Activated T-helper 17 cell treated with anti-CD3 and anti-CD28 coated beads, Interleukin-2, amount 50 U/mL, for 72 hours (primary cell): ENCODE results near the gene PGAP3. TPM values are rescaled to one million over a fixed set of nuclear protein-coding genes. Genes with fewer than 3 reads are reported as not detected.

Source experiments
- ATAC-seq: fragments of 150-1000 bp; cut with Tn5 transposase; replicated peaks from 2 replicates; pipeline ENCODE4 v1.10.0; 2021; ENCODE audit warnings: mild to moderate bottlenecking, moderate library complexity
- H3K27ac Mint-ChIP-seq: one replicate; pipeline ENCODE4 v1.8.0; 2022; ENCODE audit warnings: mixed read lengths
- H3K27me3 Mint-ChIP-seq: one replicate; pipeline ENCODE4 v1.8.0; 2022; ENCODE audit warnings: mixed read lengths
- H3K36me3 Mint-ChIP-seq: one replicate; pipeline ENCODE4 v1.8.0; 2022; ENCODE audit warnings: low read depth, mild to moderate bottlenecking, mixed read lengths
- H3K4me1 Mint-ChIP-seq: one replicate; pipeline ENCODE4 v1.8.0; 2022; ENCODE audit warnings: mixed read lengths
- H3K4me3 Mint-ChIP-seq: one replicate; pipeline ENCODE4 v1.8.0; 2022; ENCODE audit warnings: mild to moderate bottlenecking, mixed read lengths
- H3K9me3 Mint-ChIP-seq: one replicate; pipeline ENCODE4 v1.8.0; 2022; ENCODE audit warnings: mixed read lengths
- total RNA-seq, 2 donors: library from RNA; stranded (reverse); gene quantifications; one replicate each; pipeline ENCODE4 v1.2.3, GENCODE V29; 2022

Gene PGAP3
- total RNA-seq, 2 donors from 2014 or later, result 5.9 to 14.8 TPM

DNA sequence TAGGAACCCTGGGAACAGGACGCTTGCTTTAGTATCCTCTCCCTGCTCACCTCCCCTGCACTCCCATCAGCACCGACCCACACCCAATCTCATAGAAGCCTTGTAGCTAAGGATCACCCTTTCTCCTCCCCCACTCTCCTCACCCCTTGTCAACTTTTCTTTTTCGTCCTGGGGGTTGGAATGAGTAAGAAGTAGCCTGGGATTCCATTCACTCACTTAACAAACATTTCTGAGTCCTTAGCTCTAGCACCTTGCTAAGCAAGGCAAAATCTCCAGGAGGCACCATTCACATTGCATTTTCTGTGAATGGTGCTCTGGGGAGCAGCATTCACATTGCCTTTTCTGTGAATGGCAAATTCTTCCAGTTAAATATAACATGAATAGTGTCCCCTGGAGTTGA, 1.1 kb upstream of the PGAP3 start:
- H3K9me3 Mint-ChIP-seq, result peaks cover 9% of the 10 kb centered on the region
- H3K27ac Mint-ChIP-seq, result peak overlapping the region; percentile 99
- H3K4me3 Mint-ChIP-seq, result peak overlapping the region; percentile 100
- H3K4me1 Mint-ChIP-seq, result peaks cover 20% of the 10 kb centered on the region
- no peak for ATAC-seq
- H3K36me3 Mint-ChIP-seq, result peaks cover 13% of the 10 kb centered on the region
- H3K27me3 Mint-ChIP-seq, result no peaks in the 10 kb centered on the region

DNA sequence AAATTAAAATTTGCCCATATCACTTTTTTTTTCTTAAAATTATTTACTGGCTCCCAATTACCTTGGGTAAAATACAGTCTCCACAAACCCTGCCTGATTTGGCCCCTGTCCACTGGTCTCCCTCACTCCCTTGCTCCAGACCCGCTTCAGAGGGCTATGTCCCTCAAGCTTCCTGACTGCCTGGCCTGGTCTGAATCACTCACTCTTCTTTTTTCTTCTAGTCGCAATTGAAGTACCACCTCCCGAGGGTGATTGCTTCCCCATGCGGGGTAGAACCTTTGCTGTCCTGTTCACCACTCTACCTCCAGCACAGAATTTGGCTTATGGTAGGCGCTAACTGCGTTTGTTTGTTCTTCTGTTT, 598 bp upstream of the PGAP3 start:
- Mint-ChIP-seq H3K4me1 (peaks cover 20% of the 10 kb centered on the region), H3K4me3 (peak overlapping the region; percentile 100), H3K27me3 (no peaks in the 10 kb centered on the region), H3K27ac (peak overlapping the region; percentile 99), H3K36me3 (peaks cover 13% of the 10 kb centered on the region), H3K9me3 (peaks cover 9% of the 10 kb centered on the region)
- ATAC-seq, result no peak

DNA sequence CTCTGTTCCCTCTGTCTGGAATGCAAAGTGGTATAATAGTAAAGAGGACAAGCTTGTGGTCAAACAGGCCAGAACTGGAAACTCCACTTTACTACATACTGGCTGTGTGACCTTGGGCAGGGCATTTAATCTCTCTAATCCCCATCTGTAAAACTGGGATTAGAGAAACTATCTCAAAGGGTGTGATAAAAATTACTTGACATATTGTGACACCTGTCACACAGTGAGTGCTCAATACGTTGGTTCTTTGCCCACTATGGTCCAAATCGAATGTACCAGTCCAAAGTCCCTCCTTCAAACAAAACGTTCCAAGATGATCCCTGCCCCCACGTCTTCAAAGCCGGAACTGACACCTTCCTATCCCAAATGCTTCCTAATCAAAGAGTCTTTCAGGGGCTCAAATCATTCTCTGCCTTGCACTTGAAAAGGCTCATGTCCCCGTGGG, 734 bp downstream of the PGAP3 start:
- H3K4me3 Mint-ChIP-seq, result peak overlapping the region; percentile 100
- peak overlapping the region; percentile 99 for H3K27ac Mint-ChIP-seq
- H3K4me1 Mint-ChIP-seq, result peaks cover 20% of the 10 kb centered on the region
- ATAC-seq, result no peak
- H3K27me3 Mint-ChIP-seq, result no peaks in the 10 kb centered on the region
- H3K9me3 Mint-ChIP-seq, result peaks cover 9% of the 10 kb centered on the region
- peaks cover 13% of the 10 kb centered on the region for H3K36me3 Mint-ChIP-seq

DNA sequence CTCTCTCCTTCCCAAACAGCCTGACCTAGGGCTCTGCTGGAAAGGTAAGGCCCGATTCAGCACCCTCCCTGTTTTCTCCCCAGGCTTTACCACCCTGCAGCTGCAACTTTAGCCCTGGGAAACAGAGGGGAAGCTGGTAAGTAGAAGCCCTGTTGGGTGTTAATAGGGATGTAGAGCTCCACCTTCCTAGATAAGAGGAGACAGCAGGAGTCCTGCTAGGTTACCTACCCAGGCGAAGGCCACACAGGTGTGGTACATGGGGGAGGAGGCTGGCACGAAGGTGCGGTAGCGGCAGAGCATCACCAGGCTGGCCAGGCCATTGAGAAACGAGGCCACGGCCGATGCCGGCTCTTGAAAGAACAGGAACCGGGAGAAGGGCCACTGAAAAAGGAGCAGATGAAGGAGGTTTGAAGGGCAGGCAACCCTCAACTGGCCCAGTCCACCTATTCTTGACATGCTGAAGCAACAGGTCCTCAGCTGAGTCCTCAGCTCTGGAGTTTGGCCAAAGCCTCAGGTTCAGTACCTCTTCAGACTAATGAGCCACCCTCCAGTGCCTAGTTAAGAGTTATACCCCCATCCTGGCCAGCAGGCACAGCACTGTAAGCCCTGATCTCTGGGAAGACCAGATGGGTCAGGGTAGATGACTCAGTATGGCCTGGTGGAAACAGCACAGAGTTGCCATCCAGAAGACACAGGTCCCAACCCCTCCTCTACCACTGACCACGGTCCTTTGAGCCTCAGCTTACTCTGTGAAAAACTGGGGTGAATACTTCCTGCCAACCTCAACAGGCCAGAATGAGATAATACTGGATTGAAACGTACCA, 3.3 kb downstream of the PGAP3 start:
- peaks cover 13% of the 10 kb centered on the region for H3K36me3 Mint-ChIP-seq
- H3K27ac Mint-ChIP-seq, result no peak overlapping the region
- no peak for ATAC-seq
- peaks cover 9% of the 10 kb centered on the region for H3K9me3 Mint-ChIP-seq
- no peak overlapping the region for H3K4me3 Mint-ChIP-seq
- H3K4me1 Mint-ChIP-seq, result peaks cover 31% of the 10 kb centered on the region
- H3K27me3 Mint-ChIP-seq, result no peaks in the 10 kb centered on the region

DNA sequence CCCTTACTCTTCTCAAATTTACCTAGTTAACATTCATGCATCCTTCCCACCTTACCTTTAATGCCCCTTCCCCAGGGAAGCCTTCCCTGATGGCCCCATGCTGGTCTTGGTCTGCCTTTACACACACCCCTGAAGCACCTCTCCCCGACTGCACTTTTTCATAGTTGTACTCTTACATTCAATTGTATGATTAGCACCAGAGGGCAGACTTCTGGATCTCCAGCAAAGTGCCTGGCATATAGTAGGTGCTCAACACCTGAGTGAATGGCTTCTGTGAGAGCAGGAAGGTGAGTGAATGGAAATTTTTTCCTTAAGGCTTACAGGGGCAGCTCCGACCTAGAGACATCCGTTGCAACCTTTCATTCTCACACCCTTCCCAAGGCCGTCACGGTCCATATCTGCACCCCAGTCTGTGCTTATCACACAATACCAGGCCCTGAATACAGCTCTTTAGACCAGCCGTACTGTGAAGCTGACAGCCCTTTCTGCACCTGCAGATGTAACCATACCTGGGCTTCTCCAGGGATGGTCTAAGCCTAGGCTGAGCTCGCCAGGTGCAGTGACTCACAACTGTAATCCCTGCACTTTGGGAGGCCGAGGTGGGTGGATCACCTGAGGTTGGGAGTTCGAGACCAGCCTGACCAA, 4.4 kb downstream of the PGAP3 start:
- H3K4me1 Mint-ChIP-seq, result peaks cover 35% of the 10 kb centered on the region
- no peak overlapping the region for H3K27ac Mint-ChIP-seq
- peaks cover 10% of the 10 kb centered on the region for H3K36me3 Mint-ChIP-seq
- no peak overlapping the region for H3K4me3 Mint-ChIP-seq
- peaks cover 6% of the 10 kb centered on the region for H3K9me3 Mint-ChIP-seq
- H3K27me3 Mint-ChIP-seq, result no peaks in the 10 kb centered on the region
- ATAC-seq, result no peak

DNA sequence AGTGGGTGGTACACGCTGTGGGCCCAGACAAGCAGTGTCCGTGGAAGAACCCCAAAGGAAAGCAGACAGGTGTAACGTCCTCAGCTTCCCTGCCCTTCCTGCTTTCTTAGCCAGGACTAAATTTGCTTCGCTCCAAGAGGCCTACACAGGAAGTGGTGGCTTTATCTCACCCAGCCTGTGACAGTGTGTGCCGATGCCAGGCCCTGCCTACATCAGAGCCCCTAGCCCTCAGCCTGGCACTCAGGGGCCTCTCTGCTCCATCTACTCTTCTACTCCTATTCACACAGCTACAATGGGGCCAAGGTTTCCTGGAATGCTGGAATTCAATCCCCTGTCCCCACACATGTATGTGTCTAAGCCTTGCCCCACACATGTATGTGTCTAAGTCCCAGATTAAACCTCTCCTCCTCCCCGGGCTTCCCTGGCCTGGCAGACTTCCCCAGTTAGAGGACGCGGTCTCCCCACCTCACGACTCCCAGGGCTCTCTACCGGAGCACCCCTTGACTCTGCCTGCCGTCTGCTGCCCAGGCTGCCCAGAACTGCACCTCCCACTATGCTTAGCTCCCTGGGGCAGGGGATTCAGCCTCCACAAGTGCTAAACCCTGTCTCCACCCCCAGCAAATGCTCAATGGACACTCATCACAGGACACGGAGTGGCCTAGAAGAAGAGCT, 8.2 kb downstream of the PGAP3 start:
- no peaks in the 10 kb centered on the region for H3K9me3 Mint-ChIP-seq
- H3K27me3 Mint-ChIP-seq, result no peaks in the 10 kb centered on the region
- H3K36me3 Mint-ChIP-seq, result no peaks in the 10 kb centered on the region
- H3K4me1 Mint-ChIP-seq, result peaks cover 31% of the 10 kb centered on the region
- H3K27ac Mint-ChIP-seq, result peak overlapping the region; percentile 97
- H3K4me3 Mint-ChIP-seq, result peak overlapping the region; percentile 48
- peak; percentile 76 for ATAC-seq

DNA sequence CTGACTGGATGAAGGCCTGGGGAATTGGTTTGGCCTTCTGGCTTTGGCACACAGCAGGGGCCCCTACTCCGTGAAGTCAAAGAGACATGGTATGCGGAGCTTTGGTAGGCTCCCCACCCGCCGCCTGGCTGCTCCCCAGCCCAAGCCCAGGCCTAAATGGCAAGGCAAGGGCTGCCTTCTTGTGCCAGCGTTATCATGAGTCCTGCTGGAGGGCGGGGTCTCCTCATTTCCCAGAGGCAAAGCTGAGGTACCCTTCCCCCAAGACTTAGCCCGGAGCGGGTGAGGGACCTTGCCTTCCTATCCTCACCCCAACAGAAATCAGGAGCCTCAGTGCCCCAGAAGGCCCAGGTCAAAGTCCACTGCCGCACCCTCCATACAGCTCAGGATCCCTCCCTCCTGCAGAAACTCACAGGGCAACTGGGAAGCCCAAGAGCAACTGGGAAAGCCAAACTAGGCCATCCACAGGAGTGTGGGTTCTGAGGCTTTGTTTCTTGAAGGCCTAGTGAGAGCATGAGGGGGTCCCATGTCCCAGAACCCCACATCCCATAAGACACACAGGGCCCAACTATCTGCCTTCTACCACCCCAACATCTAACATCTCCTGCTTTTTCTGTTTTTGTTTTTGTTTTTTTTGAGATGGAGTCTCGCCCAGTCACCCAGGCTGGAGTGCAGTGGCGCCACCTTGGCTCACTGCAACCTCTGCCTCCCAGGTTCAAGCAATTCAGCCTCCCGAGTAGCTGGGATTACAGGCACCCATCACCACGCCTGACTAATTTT, 9.3 kb downstream of the PGAP3 start:
- Mint-ChIP-seq H3K36me3 (no peaks in the 10 kb centered on the region), H3K9me3 (no peaks in the 10 kb centered on the region), H3K4me1 (peaks cover 31% of the 10 kb centered on the region), H3K27ac (peak overlapping the region; percentile 97), H3K27me3 (no peaks in the 10 kb centered on the region), H3K4me3 (peak overlapping the region; percentile 48)
- peak; percentile 29 for ATAC-seq

DNA sequence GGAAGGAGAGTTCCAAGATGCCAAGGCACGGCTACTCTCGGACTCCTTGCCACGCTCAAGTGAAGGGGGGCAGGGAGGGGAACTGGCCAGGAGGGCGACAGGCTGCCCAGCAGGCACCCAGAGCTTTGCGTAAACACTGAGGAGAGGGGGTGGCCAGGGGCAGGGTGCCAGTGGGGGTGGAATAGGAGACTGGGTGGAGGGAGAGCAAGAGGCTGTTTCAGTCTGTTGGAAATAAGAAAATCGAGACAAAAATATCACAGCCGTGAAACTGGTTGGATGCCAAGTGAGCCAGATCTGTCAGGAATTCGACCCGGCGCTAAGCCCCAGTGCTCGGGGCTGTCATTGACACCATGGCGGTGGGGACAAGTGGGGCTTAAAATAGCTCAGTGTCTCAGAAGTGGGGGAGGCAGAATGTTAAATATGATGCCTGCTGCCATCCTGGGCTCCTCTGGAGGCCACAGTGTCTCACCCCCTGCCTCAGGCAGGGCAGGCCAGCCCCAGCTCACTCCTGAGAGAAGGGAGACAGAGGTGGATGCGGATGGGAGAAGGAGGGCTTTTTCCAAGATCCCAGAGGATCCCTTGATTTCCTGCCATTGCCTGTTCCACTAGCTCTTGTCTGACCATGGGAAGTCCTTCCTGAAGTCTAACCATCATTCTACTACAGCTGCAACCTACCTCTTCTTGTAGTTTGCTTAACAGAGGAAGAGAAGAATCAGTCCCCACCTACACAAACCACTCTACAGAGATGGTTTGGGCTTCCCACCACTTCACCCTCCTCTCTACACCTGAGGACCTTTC, 10.1 kb downstream of the PGAP3 start:
- H3K4me3 Mint-ChIP-seq, result no peak overlapping the region
- no peak for ATAC-seq
- H3K36me3 Mint-ChIP-seq, result no peaks in the 10 kb centered on the region
- peaks cover 31% of the 10 kb centered on the region for H3K4me1 Mint-ChIP-seq
- no peaks in the 10 kb centered on the region for H3K27me3 Mint-ChIP-seq
- H3K27ac Mint-ChIP-seq, result no peak overlapping the region
- no peaks in the 10 kb centered on the region for H3K9me3 Mint-ChIP-seq

DNA sequence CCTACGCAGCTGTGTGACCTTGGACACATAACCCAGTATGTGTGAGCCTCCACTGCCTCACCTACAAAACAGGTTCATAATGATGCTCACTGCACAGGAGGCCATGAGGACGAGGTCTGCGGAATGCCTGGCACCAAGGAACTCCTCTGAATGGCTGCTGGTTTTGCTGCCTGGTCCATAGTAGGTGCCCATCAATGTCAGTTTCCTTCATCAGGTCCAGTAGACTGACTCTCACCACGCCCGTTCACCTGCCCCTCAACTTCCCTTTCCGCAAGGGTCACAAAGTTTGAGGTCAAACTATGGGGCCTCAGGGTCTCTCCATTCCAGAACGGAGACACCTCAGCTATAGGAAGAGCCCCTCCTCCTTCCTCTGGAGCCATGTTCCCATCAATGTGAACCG, 10.8 kb downstream of the PGAP3 start:
- Mint-ChIP-seq H3K4me3 (no peak overlapping the region), H3K4me1 (peaks cover 31% of the 10 kb centered on the region), H3K36me3 (no peaks in the 10 kb centered on the region)

DNA sequence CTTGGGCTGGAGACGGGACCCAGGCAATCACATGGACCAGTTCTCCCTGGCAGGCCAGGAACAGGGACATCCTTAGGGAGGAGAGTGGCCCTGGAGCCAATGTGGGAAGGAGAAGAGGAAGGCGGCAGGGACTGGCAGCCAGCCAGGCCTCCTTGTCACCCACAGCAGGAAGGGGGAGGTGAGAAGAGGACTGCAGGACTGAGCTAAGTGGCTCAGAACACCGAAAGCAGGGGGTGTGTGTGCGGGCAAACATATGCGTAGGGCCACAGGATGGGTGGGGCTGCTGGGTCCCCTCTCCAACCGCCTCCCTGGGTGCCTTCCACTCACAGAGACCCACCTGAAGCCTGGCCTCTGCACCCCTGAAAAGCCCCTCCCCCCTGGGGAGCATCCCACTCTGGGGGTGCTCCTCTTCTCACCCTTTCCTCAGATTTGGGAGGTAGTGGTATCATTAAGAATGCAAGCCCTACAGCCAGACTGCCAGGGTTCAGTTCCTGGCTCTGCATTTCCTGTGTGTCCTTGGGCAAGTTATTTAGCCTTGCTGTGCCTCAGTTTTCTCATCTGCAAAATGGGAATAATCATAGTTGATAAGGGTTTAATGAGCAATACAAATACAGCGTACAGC, 11.5 kb downstream of the PGAP3 start:
- no peaks in the 10 kb centered on the region for H3K9me3 Mint-ChIP-seq
- ATAC-seq, result peak; percentile 58
- H3K36me3 Mint-ChIP-seq, result no peaks in the 10 kb centered on the region
- H3K27ac Mint-ChIP-seq, result peak overlapping the region; percentile 57
- H3K4me1 Mint-ChIP-seq, result peaks cover 36% of the 10 kb centered on the region
- peak overlapping the region; percentile 54 for H3K4me3 Mint-ChIP-seq
- no peaks in the 10 kb centered on the region for H3K27me3 Mint-ChIP-seq

More for the DNA sequence above, 10.8 kb downstream of the PGAP3 start:
- Mint-ChIP-seq H3K9me3 (no peaks in the 10 kb centered on the region), H3K27me3 (no peaks in the 10 kb centered on the region), H3K27ac (no peak overlapping the region)
- ATAC-seq, result no peak

DNA sequence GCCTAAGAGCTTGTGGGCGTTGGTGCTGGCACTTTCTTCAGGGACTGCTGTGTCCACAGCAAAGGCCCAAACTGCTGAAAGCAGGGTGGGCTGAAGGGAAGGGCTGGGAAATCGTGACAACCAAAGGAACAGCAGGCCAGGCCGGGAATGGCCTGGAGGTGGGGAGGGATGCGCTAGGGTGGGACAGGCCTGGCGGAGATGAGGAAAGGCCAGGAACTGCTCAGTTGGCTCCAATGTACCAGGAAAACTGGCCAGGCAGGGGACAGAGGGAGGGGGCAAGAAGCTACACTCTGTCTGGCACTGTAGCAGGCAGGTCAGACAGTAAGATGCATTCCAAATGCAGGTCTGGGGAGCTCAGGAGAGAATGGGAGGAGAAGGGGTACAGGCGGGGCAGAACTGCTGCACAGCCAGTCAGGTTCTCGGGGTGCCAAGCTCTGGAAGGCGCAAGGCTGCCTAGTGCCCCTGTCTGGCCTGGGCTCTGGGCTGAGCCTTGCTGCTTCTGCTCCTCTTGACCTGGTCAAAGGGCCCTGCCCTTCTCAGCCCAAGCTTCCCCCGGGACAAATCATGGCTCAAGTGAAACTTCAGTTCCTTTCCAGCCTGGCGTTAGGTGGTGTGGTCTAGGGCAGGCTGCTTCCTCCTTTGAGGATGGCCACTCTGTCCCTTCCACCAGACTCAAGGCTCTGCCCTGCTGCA, 12.3 kb downstream of the PGAP3 start:
- Mint-ChIP-seq H3K27ac (peak overlapping the region; percentile 57), H3K4me3 (peak overlapping the region; percentile 54), H3K9me3 (no peaks in the 10 kb centered on the region), H3K36me3 (no peaks in the 10 kb centered on the region), H3K27me3 (peaks cover 2% of the 10 kb centered on the region), H3K4me1 (peaks cover 33% of the 10 kb centered on the region)
- no peak for ATAC-seq

DNA sequence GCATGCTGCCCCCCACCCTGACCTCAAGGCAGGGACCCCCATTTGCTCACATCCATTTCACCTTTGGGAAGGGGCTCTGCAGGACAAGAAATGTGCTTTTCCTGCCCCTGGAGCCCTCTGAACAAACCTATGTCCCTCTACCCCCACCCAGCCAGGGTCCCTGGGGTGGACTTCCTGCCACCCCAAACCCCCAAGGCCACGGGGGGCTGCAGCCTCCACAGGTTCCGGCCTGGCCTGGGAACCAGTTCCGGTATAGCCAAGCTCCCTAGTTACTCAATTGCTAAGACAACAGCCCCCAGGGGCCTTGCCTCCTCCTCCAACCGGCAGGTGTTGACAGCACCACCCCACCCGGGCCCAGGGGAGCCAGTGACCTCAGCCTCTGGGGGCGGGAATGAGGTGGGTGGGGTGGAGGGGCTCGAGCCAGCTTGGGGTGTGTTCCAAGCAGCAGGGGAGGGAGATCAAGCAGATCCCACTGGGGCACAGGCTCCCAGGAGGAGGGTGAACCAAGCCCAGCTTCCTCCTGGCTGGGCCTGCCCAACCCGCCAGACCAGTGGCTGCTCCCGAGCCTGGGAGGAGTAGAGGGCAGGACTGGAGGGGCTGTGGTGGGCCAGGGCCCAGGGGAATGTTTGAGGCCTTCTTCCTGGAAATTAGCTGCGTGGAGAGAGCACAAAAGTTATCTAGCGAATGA, 13.0 kb downstream of the PGAP3 start:
- Mint-ChIP-seq H3K36me3 (no peaks in the 10 kb centered on the region), H3K4me3 (no peak overlapping the region), H3K4me1 (peaks cover 27% of the 10 kb centered on the region), H3K27ac (peak overlapping the region; percentile 57), H3K9me3 (no peaks in the 10 kb centered on the region), H3K27me3 (peaks cover 4% of the 10 kb centered on the region)
- no peak for ATAC-seq
